ENCODE measurements around the gene PRR20G.

PRR20G gene

DNA sequence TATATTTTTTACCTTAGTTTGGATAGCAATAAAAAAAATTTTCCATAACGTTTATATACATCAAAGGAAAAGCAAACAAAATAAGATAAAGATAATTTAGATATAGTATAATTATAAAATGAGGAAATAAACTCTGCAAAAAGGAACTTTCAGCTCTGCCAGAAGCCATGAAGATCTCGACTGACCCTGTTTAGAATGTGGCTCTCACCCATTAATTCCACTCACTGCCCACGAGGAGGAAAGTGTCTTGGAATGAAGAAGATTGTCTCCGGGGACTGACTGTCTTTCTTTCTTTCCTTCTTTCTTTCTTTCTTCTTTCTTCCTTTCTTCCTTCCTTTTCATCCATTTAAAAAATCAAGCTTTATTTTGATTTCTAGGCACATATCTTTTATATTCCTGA, 20.1 kb upstream of the PRR20G start:
- Histone ChIP-seq H3K27ac (ENCODE audit: low read length) (no peak overlapping the region), H3K9ac (ENCODE audit: low read length) (no peak overlapping the region)

DNA sequence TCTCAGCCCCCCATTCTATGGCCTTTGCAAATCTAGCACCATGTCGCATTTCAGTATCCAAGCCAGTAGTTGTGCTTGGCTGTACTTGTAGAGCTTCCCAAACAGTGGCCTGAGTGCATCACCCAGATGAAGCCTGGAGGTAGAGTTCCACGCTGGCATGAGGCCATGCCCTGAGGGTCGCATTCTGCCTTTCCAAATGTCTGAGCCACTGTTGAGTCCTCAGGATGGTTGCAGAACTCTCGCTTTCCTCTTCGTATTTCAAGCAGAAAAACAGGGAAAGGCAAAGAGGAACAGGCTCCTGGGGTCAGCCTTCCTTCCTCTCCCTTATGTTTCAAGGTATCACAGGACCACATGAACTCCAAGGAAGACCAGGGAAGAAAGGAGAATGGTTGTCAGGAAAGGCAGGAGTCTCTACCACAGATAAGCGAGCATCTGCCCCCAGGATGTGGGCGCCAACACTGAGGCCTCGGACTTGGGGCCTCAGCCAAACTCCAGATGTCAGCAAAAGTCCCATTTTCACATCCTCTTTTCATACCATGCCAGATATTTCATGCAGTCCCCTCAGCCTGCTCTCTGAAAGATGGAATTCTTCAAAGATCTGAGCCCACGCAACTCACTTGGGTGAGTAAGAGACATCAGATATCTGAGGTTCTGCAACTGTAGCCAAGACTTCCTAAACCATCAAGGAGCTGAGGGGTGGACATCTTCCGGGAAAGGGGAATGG, 19.4 kb upstream of the PRR20G start:
- H2AFZ ChIP-seq (ENCODE audit: low read depth, low read length), result no peak overlapping the region
- H3K4me3 ChIP-seq (ENCODE audit: low read length), result no peak overlapping the region
- H4K20me1 ChIP-seq (ENCODE audit: insufficient read depth, low read length), result no peaks in the 10 kb centered on the region
- no peak overlapping the region for H3K27ac ChIP-seq (ENCODE audit: low read length)
- H3K9me3 ChIP-seq (ENCODE audit: insufficient read depth, low read length), result no peaks in the 10 kb centered on the region
- peak overlapping the region; percentile 14; the same call in 1 of the 2 replicates for H3K4me2 ChIP-seq (ENCODE audit: low read length)
- H3K36me3 ChIP-seq (replicated peaks; ENCODE audit: low read depth, low read length), result no peaks in the 10 kb centered on the region
- no peak overlapping the region for H3K9ac ChIP-seq (ENCODE audit: low read length)
- no peak for TF ChIP-seq EZH2phosphoT487 (IDR thresholded peaks at IDR 0.05; ENCODE audit: low read depth)
- TF ChIP-seq, protein P1, sequence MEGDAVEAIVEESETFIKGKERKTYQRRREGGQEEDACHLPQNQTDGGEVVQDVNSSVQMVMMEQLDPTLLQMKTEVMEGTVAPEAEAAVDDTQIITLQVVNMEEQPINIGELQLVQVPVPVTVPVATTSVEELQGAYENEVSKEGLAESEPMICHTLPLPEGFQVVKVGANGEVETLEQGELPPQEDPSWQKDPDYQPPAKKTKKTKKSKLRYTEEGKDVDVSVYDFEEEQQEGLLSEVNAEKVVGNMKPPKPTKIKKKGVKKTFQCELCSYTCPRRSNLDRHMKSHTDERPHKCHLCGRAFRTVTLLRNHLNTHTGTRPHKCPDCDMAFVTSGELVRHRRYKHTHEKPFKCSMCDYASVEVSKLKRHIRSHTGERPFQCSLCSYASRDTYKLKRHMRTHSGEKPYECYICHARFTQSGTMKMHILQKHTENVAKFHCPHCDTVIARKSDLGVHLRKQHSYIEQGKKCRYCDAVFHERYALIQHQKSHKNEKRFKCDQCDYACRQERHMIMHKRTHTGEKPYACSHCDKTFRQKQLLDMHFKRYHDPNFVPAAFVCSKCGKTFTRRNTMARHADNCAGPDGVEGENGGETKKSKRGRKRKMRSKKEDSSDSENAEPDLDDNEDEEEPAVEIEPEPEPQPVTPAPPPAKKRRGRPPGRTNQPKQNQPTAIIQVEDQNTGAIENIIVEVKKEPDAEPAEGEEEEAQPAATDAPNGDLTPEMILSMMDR (IDR thresholded peaks at IDR 0.05; ENCODE audit: low read depth, low read length), result no peak
- no peaks in the 10 kb centered on the region for H3K79me2 ChIP-seq (ENCODE audit: low read length)
- peaks cover 8% of the 10 kb centered on the region for H3K4me1 ChIP-seq (ENCODE audit: low read length)
- peaks cover 4% of the 10 kb centered on the region for H3K27me3 ChIP-seq (ENCODE audit: low read depth, low read length)

More for the DNA sequence above, 20.1 kb upstream of the PRR20G start:
- Histone ChIP-seq H3K4me2 (ENCODE audit: low read length) (no peak overlapping the region), H3K4me1 (ENCODE audit: low read length) (peaks cover 13% of the 10 kb centered on the region), H4K20me1 (ENCODE audit: insufficient read depth, low read length) (no peaks in the 10 kb centered on the region), H3K27me3 (ENCODE audit: low read depth, low read length) (peaks cover 3% of the 10 kb centered on the region), H2AFZ (ENCODE audit: low read depth, low read length) (no peak overlapping the region), H3K36me3 (replicated peaks; ENCODE audit: low read depth, low read length) (no peaks in the 10 kb centered on the region), H3K9me3 (ENCODE audit: insufficient read depth, low read length) (no peaks in the 10 kb centered on the region), H3K79me2 (ENCODE audit: low read length) (no peaks in the 10 kb centered on the region), H3K4me3 (ENCODE audit: low read length) (no peak overlapping the region)
- TF ChIP-seq EZH2phosphoT487 (IDR thresholded peaks at IDR 0.05; ENCODE audit: low read depth), result no peak
- TF ChIP-seq, protein P1 (IDR thresholded peaks at IDR 0.05; ENCODE audit: low read depth, low read length), result no peak

DNA sequence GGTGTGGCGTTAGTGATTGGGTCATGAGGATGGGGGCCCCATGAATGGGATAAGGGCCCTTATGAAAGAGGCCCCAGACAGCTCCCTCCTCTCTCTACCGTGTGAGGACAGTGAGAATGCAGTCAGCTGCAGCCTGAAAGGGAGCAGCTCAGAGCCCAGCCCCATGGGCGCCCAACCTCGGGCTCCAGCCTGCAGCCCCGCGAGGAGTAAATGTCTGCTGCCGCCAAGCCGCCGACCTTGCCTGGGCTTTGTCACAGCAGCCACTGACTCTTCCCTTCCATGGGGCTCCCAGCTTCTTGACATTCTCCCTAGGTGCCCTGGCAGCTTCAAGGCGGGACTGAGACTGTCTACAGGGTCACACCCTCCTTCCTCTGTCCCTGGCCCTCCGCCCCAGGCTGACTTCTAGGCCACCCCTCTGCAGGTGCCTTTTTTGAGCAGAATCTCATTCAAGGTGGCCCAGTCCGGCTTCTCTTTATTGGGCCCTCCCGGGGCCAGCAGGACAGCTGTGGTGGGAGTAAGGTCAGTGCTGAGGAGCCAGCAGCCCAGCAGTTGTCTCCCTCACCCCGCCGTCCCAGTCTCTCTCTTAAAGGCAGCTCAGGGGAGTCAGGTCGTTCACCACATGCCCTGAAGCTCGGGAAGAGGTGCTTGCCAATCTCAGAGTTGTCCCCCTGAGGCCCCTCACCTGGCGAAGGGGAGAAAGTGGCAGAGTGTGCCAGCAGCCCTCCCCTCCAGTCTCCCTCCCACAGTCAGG, 18.7 kb upstream of the PRR20G start:
- no peak overlapping the region for H2AFZ ChIP-seq (ENCODE audit: low read depth, low read length)
- no peaks in the 10 kb centered on the region for H3K9me3 ChIP-seq (ENCODE audit: insufficient read depth, low read length)
- no peak overlapping the region for H3K4me2 ChIP-seq (ENCODE audit: low read length)
- no peak overlapping the region for H3K4me3 ChIP-seq (ENCODE audit: low read length)
- no peak overlapping the region for H3K27ac ChIP-seq (ENCODE audit: low read length)
- peaks cover 8% of the 10 kb centered on the region for H3K4me1 ChIP-seq (ENCODE audit: low read length)
- TF ChIP-seq, protein P1 (IDR thresholded peaks at IDR 0.05; ENCODE audit: low read depth, low read length), result no peak
- TF ChIP-seq EZH2phosphoT487 (IDR thresholded peaks at IDR 0.05; ENCODE audit: low read depth), result no peak
- peaks cover 4% of the 10 kb centered on the region for H3K27me3 ChIP-seq (ENCODE audit: low read depth, low read length)
- H3K9ac ChIP-seq (ENCODE audit: low read length), result no peak overlapping the region
- H3K79me2 ChIP-seq (ENCODE audit: low read length), result no peaks in the 10 kb centered on the region
- no peaks in the 10 kb centered on the region for H4K20me1 ChIP-seq (ENCODE audit: insufficient read depth, low read length)
- no peaks in the 10 kb centered on the region for H3K36me3 ChIP-seq (replicated peaks; ENCODE audit: low read depth, low read length)

DNA sequence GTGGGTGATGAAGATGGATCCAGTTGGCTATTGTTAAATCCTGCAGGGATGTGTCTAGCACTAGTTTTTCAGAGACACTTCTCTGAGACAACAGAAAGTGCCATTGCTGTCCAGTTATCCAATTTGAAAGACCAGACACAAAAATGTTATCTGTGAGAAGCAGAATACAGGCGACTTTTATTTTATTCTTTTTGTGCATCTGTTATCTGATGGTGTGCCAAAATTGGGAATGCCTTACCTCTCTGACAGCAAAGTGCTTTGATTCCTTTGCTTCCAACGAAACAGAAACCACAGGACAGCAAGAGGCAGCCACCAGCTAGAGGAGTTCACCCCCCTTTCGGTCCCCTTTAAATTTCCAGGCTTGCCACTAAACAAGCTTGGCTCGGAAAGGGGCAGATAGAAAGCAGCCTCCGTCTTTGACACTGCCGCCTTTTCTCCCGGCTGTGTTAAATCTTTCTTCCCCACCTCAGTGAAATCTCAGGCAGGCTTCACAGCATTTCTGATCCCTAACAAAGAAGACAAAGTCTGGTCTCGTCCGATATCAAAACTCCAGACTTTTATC, 17.7 kb upstream of the PRR20G start:
- peaks cover 8% of the 10 kb centered on the region for H3K4me1 ChIP-seq (ENCODE audit: low read length)
- no peak overlapping the region for H3K4me2 ChIP-seq (ENCODE audit: low read length)
- no peaks in the 10 kb centered on the region for H4K20me1 ChIP-seq (ENCODE audit: insufficient read depth, low read length)
- no peak overlapping the region for H3K27ac ChIP-seq (ENCODE audit: low read length)
- TF ChIP-seq, protein P1 (IDR thresholded peaks at IDR 0.05; ENCODE audit: low read depth, low read length), result no peak
- no peak for TF ChIP-seq EZH2phosphoT487 (IDR thresholded peaks at IDR 0.05; ENCODE audit: low read depth)
- no peak overlapping the region for H3K9ac ChIP-seq (ENCODE audit: low read length)
- no peaks in the 10 kb centered on the region for H3K9me3 ChIP-seq (ENCODE audit: insufficient read depth, low read length)
- H2AFZ ChIP-seq (ENCODE audit: low read depth, low read length), result no peak overlapping the region
- H3K4me3 ChIP-seq (ENCODE audit: low read length), result no peak overlapping the region
- no peaks in the 10 kb centered on the region for H3K79me2 ChIP-seq (ENCODE audit: low read length)
- H3K27me3 ChIP-seq (ENCODE audit: low read depth, low read length), result peaks cover 10% of the 10 kb centered on the region
- no peaks in the 10 kb centered on the region for H3K36me3 ChIP-seq (replicated peaks; ENCODE audit: low read depth, low read length)

All from OCI-LY3 (cell line).